Upper lobe of left lung (tissue), 6 donors: ENCODE results near the gene GABRB3. TPM values are rescaled to one million over a fixed set of nuclear protein-coding genes. Genes with fewer than 3 reads are reported as not detected.
A peak's percentile ranks its signal among the peaks of the same experiment; 100 is the strongest.

Source experiments
- ATAC-seq, 2 donors: fragments of 200-7000 bp; cut with Tn5 transposase; one replicate each; pipeline ENCODE4 v1.9.1; 2022; ENCODE audit warnings: mild to moderate bottlenecking in 2 of 2, moderate library complexity in 2 of 2; ENCODE audit not compliant: low FRiP score in 2 of 2
- DNase-seq, 2 donors: peaks; one replicate each; pipeline ENCODE4 v3.0.0-alpha.2; 2019 to 2020
- H3K27ac ChIP-seq, 4 donors: fragments of 200-600 bp; sonication (generic); one replicate each; pipeline ENCODE4 v1.5.1; 2016 to 2019
- H3K27me3 ChIP-seq, 4 donors: fragments of 200-600 bp; sonication (generic); one replicate each; pipeline ENCODE4 v1.5.1; 2017 to 2019
- H3K36me3 ChIP-seq, 4 donors: fragments of 200-600 bp; sonication (generic); one replicate each; pipeline ENCODE4 v1.5.1; 2016 to 2019
- H3K4me1 ChIP-seq, 4 donors: fragments of 200-600 bp; sonication (generic); one replicate each; pipeline ENCODE4 v1.5.1; 2018 to 2019
- H3K4me3 ChIP-seq, 4 donors: fragments of 200-600 bp; sonication (generic); one replicate each; pipeline ENCODE4 v1.5.1; 2017 to 2019; ENCODE audit warnings: mild to moderate bottlenecking in 2 of 4, moderate library complexity in 1 of 4
- H3K9me3 ChIP-seq, 4 donors: fragments of 200-600 bp; sonication (generic); one replicate each; pipeline ENCODE4 v1.5.1; 2018 to 2019
- CTCF ChIP-seq, 6 experiments: fragments of 450-650 bp in 4 of 6; fragments of 200-600 bp in 2 of 6; sonication (generic) in 2 of 6; IDR thresholded peaks; one replicate each; pipeline ENCODE4 v1.5.1; 2016 to 2019; ENCODE audit warnings: antibody characterized with exemption in 6 of 6
- EP300 ChIP-seq, 4 donors: sonication (generic); formaldehyde crosslinking; IDR thresholded peaks; one replicate each; pipeline ENCODE4 v1.5.1; 2017; ENCODE audit warnings: antibody characterized with exemption in 4 of 4, control low read depth in 2 of 4
- POLR2A ChIP-seq, 4 donors: fragments of 450-650 bp; IDR thresholded peaks; one replicate each; pipeline ENCODE4 v1.5.1; 2016 to 2017; ENCODE audit warnings: antibody characterized with exemption in 4 of 4, mild to moderate bottlenecking in 2 of 4
- POLR2AphosphoS5 ChIP-seq, 2 donors: sonication (generic); formaldehyde crosslinking; IDR thresholded peaks; one replicate each; pipeline ENCODE4 v1.5.1; 2017; ENCODE audit warnings: antibody characterized with exemption in 2 of 2
- WGBS, 2 donors: methylation state at CpG; one replicate each; pipeline ENCODE4 v1.1.5; 2017 to 2018; 5-methylcytosine and 5-hydroxymethylcytosine counted together
- total RNA-seq, 6 donors: library from RNA; depleted of rRNA in 4 of 6; stranded (reverse); fragments of >200 nt in 4 of 6; gene quantifications; one replicate each; pipeline versions ENCODE4 v1.1.0 to v1.2.1, GENCODE V29; 2016 to 2021
- donor health status: DM: no; HTN: no; CAD: no; lungs with moderate emphysema.
- donor health status: DM: no; HTN: yes; CAD: no; lungs with severe emphysema.

The GABRB3 gene
- total RNA-seq, 6 donors from 2014 or later: 1.5 to 6.6 (median 3.7) TPM

GRCh38 chr15:26805470-26805869 is 32.6 kb upstream of the GABRB3 start:
- Histone ChIP-seq H3K9me3 (no peaks in the 10 kb centered on the region), H3K4me3 (no peak overlapping the region), H3K27me3 (no peaks in the 10 kb centered on the region), H3K36me3 (no peaks in the 10 kb centered on the region), H3K4me1 (no peaks in the 10 kb centered on the region), H3K27ac (no peak overlapping the region)
- ATAC-seq (no peak), DNase-seq (no peak)
- no peak for TF ChIP-seq EP300 (IDR thresholded peaks at IDR 0.05)
- no peak for TF ChIP-seq POLR2AphosphoS5 (IDR thresholded peaks at IDR 0.05)
- no peak for TF ChIP-seq CTCF (IDR thresholded peaks at IDR 0.05)
- no peak for TF ChIP-seq POLR2A (IDR thresholded peaks at IDR 0.05)
- WGBS, 2 donors: 75 to 79% methylated on average over 5 of the region's 5 CpGs

GRCh38 chr15:26804063-26804804 is 31.4 kb upstream of the GABRB3 start:
- Histone ChIP-seq H3K9me3 (no peaks in the 10 kb centered on the region), H3K4me3 (no peak overlapping the region), H3K4me1 (no peaks in the 10 kb centered on the region), H3K27ac (no peak overlapping the region), H3K27me3 (no peaks in the 10 kb centered on the region), H3K36me3 (no peaks in the 10 kb centered on the region)
- no peak for ATAC-seq
- no peak for DNase-seq
- no peak for TF ChIP-seq EP300 (IDR thresholded peaks at IDR 0.05)
- no peak for TF ChIP-seq CTCF (IDR thresholded peaks at IDR 0.05)
- no peak for TF ChIP-seq POLR2AphosphoS5 (IDR thresholded peaks at IDR 0.05)
- TF ChIP-seq POLR2A (IDR thresholded peaks at IDR 0.05): no peak
- WGBS, 2 donors: 46 to 63% methylated on average over 9 to 11 of the region's 11 CpGs

- DNase-seq: no peak
- no peaks in the 10 kb centered on the region for H3K9me3 ChIP-seq
- H3K27me3 ChIP-seq: no peaks in the 10 kb centered on the region
- H3K27ac ChIP-seq: no peak overlapping the region
- no peak overlapping the region for H3K4me3 ChIP-seq
- 88 to 90% methylated on average over 8 of the region's 8 CpGs for WGBS, 2 donors
- no peak for ATAC-seq
- no peaks in the 10 kb centered on the region for H3K4me1 ChIP-seq
- no peaks in the 10 kb centered on the region for H3K36me3 ChIP-seq
- TF ChIP-seq POLR2A (IDR thresholded peaks at IDR 0.05) (no peak), CTCF (IDR thresholded peaks at IDR 0.05) (no peak), EP300 (IDR thresholded peaks at IDR 0.05) (no peak), POLR2AphosphoS5 (IDR thresholded peaks at IDR 0.05) (no peak)
Measured at GRCh38 chr15:26790118-26790517, 17.3 kb upstream of the GABRB3 start.

- no peak overlapping the region for H3K4me3 ChIP-seq
- DNase-seq: peak in 1 of 2 donors; percentile 69
- no peak overlapping the region for H3K27ac ChIP-seq
- no peaks in the 10 kb centered on the region for H3K36me3 ChIP-seq
- 71 to 83% methylated on average over 7 to 22 of the region's 24 CpGs for WGBS, 2 donors
- TF ChIP-seq POLR2A (IDR thresholded peaks at IDR 0.05) (no peak), EP300 (IDR thresholded peaks at IDR 0.05) (no peak), CTCF (IDR thresholded peaks at IDR 0.05) (no peak), POLR2AphosphoS5 (IDR thresholded peaks at IDR 0.05) (no peak)
- H3K27me3 ChIP-seq: no peaks in the 10 kb centered on the region
- H3K4me1 ChIP-seq: no peaks in the 10 kb centered on the region
- no peaks in the 10 kb centered on the region for H3K9me3 ChIP-seq
- no peak for ATAC-seq
Measured at GRCh38 chr15:26781816-26782215, 8.9 kb upstream of the GABRB3 start.

- H3K4me1 ChIP-seq: peaks cover 10 to 26% (median 13%) of the 10 kb centered on the region in 4 donors
- TF ChIP-seq POLR2AphosphoS5 (IDR thresholded peaks at IDR 0.05) (no peak), CTCF (IDR thresholded peaks at IDR 0.05) (no peak), EP300 (IDR thresholded peaks at IDR 0.05) (no peak), POLR2A (IDR thresholded peaks at IDR 0.05) (no peak)
- H3K4me3 ChIP-seq: no peak overlapping the region
- no peaks in the 10 kb centered on the region for H3K9me3 ChIP-seq
- peak in 1 of 2 donors; percentile 13 for DNase-seq
- no peaks in the 10 kb centered on the region for H3K36me3 ChIP-seq
- no peak overlapping the region for H3K27ac ChIP-seq
- WGBS, 2 donors: 18 to 25% methylated on average over 8 of the region's 8 CpGs
- H3K27me3 ChIP-seq: peaks cover 0 to 22% (median 9%) of the 10 kb centered on the region in 4 donors
- no peak for ATAC-seq
Measured at GRCh38 chr15:26773917-26774316, 1.1 kb upstream of the GABRB3 start.
